ENCODE measurements around the gene MSX1. TPM values are rescaled to one million over a fixed set of nuclear protein-coding genes. Genes with fewer than 3 reads are reported as not detected.

The MSX1 gene
- total RNA-seq, 1 donor from 2014 or later = 3.4 TPM

DNA sequence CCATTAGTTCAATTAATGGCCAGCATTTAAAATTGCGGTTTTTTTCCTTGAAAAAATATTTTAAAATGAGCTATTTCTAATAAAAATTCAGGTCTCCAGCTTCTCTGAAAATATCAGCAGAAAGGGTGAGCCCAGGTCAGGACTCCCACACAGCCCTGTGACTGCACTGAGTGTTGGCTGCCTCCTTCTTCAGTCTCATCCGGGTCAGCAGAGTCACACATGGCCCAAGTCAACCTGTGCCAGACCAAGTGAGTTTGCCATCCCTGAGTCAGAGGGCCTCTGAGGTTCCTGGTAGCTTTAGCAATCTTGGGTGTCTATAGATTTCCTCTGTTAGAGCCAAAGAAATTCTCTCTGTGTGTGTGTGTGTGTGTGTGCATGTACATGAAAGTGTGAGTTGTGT is 22.1 kb upstream of the MSX1 start:
- intact Hi-C loops (cut with micrococcal nuclease) = no loop called here
- TF ChIP-seq, protein P1, sequence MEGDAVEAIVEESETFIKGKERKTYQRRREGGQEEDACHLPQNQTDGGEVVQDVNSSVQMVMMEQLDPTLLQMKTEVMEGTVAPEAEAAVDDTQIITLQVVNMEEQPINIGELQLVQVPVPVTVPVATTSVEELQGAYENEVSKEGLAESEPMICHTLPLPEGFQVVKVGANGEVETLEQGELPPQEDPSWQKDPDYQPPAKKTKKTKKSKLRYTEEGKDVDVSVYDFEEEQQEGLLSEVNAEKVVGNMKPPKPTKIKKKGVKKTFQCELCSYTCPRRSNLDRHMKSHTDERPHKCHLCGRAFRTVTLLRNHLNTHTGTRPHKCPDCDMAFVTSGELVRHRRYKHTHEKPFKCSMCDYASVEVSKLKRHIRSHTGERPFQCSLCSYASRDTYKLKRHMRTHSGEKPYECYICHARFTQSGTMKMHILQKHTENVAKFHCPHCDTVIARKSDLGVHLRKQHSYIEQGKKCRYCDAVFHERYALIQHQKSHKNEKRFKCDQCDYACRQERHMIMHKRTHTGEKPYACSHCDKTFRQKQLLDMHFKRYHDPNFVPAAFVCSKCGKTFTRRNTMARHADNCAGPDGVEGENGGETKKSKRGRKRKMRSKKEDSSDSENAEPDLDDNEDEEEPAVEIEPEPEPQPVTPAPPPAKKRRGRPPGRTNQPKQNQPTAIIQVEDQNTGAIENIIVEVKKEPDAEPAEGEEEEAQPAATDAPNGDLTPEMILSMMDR (IDR thresholded peaks at IDR 0.05; ENCODE audit: borderline replicate concordance) = no peak
- Histone ChIP-seq H3K36me3 (no peaks in the 10 kb centered on the region), H3K4me3 (no peak overlapping the region), H3K27me3 (ENCODE audit: low read depth) (peaks cover 67% of the 10 kb centered on the region), H3K9me3 (replicated peaks) (peaks cover 16% of the 10 kb centered on the region), H3K27ac (replicated peaks) (no peak overlapping the region), H3K4me1 (no peaks in the 10 kb centered on the region)
- DNase-seq = no peak

DNA sequence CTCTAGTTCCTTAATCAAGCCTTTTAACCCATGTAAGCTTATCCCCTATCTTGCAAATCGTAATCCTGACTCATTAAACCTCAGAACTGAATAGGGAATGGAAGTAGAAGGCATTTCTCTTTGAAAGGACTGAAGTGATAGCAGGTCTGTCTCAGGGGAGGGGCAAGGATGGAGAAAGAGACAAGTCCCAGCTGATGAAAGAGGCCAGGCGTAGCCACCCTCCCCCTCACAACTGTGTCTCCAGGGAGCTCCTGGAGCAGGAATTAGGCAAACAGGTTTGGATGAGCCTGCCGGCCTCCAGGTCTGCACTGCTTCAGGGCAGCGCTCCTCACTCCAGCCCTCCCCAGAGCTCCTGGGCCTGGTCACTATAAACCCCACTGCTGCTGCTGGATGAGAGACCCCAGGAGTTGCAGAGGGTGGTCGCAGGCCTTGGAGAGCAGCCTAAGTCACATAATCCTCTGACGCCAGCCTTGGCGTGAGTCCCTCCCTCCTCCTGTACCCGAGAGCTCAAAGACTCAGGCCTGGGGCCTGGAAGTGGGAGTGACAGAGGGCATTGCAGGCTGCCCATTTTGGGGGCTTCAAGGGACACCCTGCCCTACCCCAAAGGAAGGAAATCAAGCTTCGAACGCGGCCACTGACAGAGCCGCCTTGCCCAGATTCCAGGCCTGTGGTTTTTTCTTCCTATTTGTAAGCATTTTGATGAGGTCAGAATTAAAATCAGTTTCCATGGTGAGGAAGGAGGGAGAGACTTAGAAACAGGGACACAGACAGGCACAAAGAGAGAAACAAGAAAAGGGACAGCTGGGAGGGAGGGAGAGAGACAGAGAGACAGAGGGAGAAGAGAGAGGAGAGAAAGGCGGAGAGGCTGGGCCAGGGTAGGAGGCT is 21.2 kb upstream of the MSX1 start:
- TF ChIP-seq, protein P1 (IDR thresholded peaks at IDR 0.05; ENCODE audit: borderline replicate concordance) = no peak
- H3K4me1 ChIP-seq = no peaks in the 10 kb centered on the region
- peaks cover 16% of the 10 kb centered on the region for H3K9me3 ChIP-seq (replicated peaks)
- no peak for DNase-seq
- H3K4me3 ChIP-seq = no peak overlapping the region
- H3K27ac ChIP-seq (replicated peaks) = no peak overlapping the region
- H3K36me3 ChIP-seq = no peaks in the 10 kb centered on the region
- peaks cover 76% of the 10 kb centered on the region for H3K27me3 ChIP-seq (ENCODE audit: low read depth)
- intact Hi-C loops (cut with micrococcal nuclease) = no loop called here

DNA sequence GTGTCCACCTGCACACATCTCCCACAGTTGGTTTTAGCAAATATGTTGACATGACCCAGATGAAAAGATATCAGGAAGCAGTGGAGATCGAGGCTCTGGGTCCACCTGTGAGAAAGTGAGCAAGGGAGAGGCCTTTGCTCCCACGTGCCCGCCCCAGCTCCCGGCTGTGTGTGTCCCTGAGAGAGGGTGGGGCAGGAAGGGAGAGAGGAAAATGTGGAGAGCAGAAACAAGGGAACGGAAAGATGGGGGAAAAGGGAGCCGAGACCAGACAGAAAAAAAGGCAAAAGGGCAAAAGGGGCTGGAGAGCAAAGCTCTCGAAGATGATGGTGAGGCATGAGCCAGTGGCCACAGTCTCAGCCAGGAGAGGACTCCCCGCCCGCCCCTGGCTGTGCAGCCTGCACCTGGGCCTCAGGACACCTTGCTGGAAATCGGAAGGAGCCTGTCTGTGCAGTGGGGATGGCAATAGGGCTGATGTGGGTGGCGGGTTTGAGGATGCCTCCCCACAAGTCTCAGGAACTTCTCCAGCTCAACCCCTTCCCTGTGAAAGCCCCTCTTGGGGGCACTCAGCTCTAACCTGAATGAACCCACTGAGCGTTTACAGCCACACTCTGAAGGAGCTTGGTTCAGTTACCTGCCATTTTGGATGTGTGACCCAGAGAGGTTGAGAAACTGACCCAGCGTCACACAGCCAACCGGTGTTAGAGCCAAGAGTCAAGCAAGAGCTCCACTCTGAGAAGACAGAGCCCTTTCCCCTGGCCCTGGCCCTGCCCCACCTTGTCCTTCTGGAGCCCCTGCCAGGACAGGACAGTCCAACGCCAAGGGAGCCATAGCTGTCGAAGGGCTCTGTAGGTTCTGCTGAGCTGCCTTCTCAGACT is 20.3 kb upstream of the MSX1 start:
- H3K27me3 ChIP-seq (ENCODE audit: low read depth) = peaks cover 85% of the 10 kb centered on the region
- no peak overlapping the region for H3K4me3 ChIP-seq
- DNase-seq = no peak
- peaks cover 16% of the 10 kb centered on the region for H3K9me3 ChIP-seq (replicated peaks)
- intact Hi-C loops (cut with micrococcal nuclease) = no loop called here
- TF ChIP-seq, protein P1 (IDR thresholded peaks at IDR 0.05; ENCODE audit: borderline replicate concordance) = no peak
- no peaks in the 10 kb centered on the region for H3K4me1 ChIP-seq
- H3K36me3 ChIP-seq = no peaks in the 10 kb centered on the region
- H3K27ac ChIP-seq (replicated peaks) = no peak overlapping the region

DNA sequence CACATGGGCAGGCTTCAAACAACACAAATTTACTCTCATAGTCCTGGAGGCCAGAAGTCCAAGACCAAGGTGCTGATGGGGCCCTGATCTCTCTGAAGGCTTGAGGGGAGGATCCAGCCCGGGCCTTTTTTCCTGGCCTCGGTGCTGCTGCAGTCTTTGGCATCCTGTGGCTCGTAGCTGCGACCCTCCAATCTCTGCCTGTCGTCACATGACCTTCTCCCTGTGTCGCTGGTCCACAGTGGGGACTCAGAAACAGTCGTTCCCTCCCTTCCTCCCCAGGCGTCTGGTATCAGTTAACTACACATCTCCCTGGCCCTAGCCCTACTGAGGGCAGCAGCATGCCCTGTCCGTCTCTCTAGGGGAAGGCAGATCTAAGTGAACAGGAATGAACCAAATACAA is 19.1 kb upstream of the MSX1 start:
- H3K4me1 ChIP-seq = no peaks in the 10 kb centered on the region
- H3K27me3 ChIP-seq (ENCODE audit: low read depth) = peaks cover 92% of the 10 kb centered on the region
- H3K9me3 ChIP-seq (replicated peaks) = peaks cover 11% of the 10 kb centered on the region
- H3K4me3 ChIP-seq = no peak overlapping the region
- DNase-seq = no peak
- H3K36me3 ChIP-seq = no peaks in the 10 kb centered on the region
- TF ChIP-seq, protein P1 (IDR thresholded peaks at IDR 0.05; ENCODE audit: borderline replicate concordance) = no peak
- H3K27ac ChIP-seq (replicated peaks) = no peak overlapping the region
- intact Hi-C loops (cut with micrococcal nuclease) = no loop called here

DNA sequence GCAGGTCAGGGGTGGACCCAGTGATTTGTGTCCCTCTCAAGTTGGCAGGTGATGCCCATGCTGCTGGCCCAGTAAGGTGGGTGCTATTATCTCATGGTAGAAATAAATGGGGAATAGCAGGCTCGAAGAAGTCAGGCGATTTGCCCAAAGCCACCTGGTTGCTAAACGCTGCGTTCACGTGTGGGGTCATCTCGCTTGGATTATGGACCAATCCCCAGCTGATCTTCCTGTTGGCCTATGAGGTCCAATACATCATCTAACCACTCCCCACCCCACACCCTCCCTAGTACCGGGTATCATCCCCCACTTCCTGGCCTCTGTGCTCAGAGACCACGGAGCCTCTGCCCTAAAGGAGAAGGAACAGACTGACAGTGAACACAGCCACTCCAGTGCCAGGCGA is 18.3 kb upstream of the MSX1 start:
- Histone ChIP-seq H3K9me3 (replicated peaks) (peaks cover 3% of the 10 kb centered on the region), H3K4me1 (no peaks in the 10 kb centered on the region), H3K4me3 (no peak overlapping the region), H3K27me3 (ENCODE audit: low read depth) (peaks cover 92% of the 10 kb centered on the region), H3K27ac (replicated peaks) (no peak overlapping the region), H3K36me3 (no peaks in the 10 kb centered on the region)
- DNase-seq = no peak
- TF ChIP-seq, protein P1 (IDR thresholded peaks at IDR 0.05; ENCODE audit: borderline replicate concordance) = no peak
- intact Hi-C loops (cut with micrococcal nuclease) = no loop called here
